Neural progenitor cell (in vitro differentiated cells): Measurements from ENCODE around the gene CD151. TPM values are rescaled to one million over a fixed set of nuclear protein-coding genes. Genes with fewer than 3 reads are reported as not detected.

Experiments used
- DNase-seq: peaks from one replicate; pipeline ENCODE4 v3.0.0-alpha.2; 2016; ENCODE audit warnings: low spot score
- H2AFZ ChIP-seq: fragments of 200-600 bp; sonication (generic); replicated peaks from 2 replicates; pipeline ENCODE4 v1.6.1; 2016; ENCODE audit warnings: antibody characterized with exemption
- H3F3A ChIP-seq: fragments of 200-600 bp; sonication (generic); 2 replicates; pipeline ENCODE4 v1.6.1; 2016; ENCODE audit warnings: antibody characterized with exemption, low read depth
- H3K27ac ChIP-seq: fragments of 200-600 bp; sonication (generic); 2 replicates; pipeline ENCODE4 v1.5.1; 2016; ENCODE audit warnings: mild to moderate bottlenecking
- H3K27me3 ChIP-seq: fragments of 200-600 bp; sonication (generic); 2 replicates; pipeline ENCODE4 v1.6.1; 2016; ENCODE audit warnings: mild to moderate bottlenecking, moderate library complexity
- H3K36me3 ChIP-seq: fragments of 200-600 bp; sonication (generic); 2 replicates; pipeline ENCODE4 v1.5.1; 2016
- H3K4me1 ChIP-seq: fragments of 200-600 bp; sonication (generic); 2 replicates; pipeline ENCODE4 v1.6.1; 2016; ENCODE audit warnings: mixed run types
- H3K4me2 ChIP-seq: fragments of 200-600 bp; sonication (generic); 2 replicates; pipeline ENCODE4 v1.6.1; 2016
- H3K4me3 ChIP-seq: fragments of 200-600 bp; sonication (generic); 2 replicates; pipeline ENCODE4 v1.5.1; 2016
- H3K79me2 ChIP-seq: fragments of 200-600 bp; sonication (generic); 2 replicates; pipeline ENCODE4 v1.6.1; 2016; ENCODE audit warnings: low read depth
- H3K9ac ChIP-seq: fragments of 200-600 bp; sonication (generic); 2 replicates; pipeline ENCODE4 v1.6.1; 2016
- H3K9me3 ChIP-seq: fragments of 200-600 bp; sonication (generic); 2 replicates; pipeline ENCODE4 v1.5.1; 2016; ENCODE audit warnings: low read depth
- H4K20me1 ChIP-seq: fragments of 200-600 bp; sonication (generic); 2 replicates; pipeline ENCODE4 v1.6.1; 2016; ENCODE audit warnings: low read depth
- H3K27ac Mint-ChIP-seq: 3 replicates; pipeline ENCODE4 v1.8.0; 2021; ENCODE audit warnings: mixed read lengths
- H3K27me3 Mint-ChIP-seq: 2 replicates; pipeline ENCODE4 v1.8.0; 2022; ENCODE audit warnings: low read depth, mild to moderate bottlenecking, inconsistent platforms, moderate library complexity, mixed read lengths; ENCODE audit not compliant: insufficient read depth
- H3K36me3 Mint-ChIP-seq: 3 replicates; pipeline ENCODE4 v1.8.0; 2021; ENCODE audit warnings: mixed read lengths
- H3K4me1 Mint-ChIP-seq: 3 replicates; pipeline ENCODE4 v1.8.0; 2021; ENCODE audit warnings: mixed read lengths
- H3K4me3 Mint-ChIP-seq: 3 replicates; pipeline ENCODE4 v1.8.0; 2021; ENCODE audit warnings: mild to moderate bottlenecking, moderate library complexity, mixed read lengths
- H3K9me3 Mint-ChIP-seq: 3 replicates; pipeline ENCODE4 v1.8.0; 2020; ENCODE audit warnings: mixed read lengths
- EZH2 ChIP-seq: fragments of 200-600 bp; sonication (generic); IDR thresholded peaks from 2 replicates; pipeline ENCODE4 v1.6.1; 2017; ENCODE audit warnings: antibody characterized with exemption, mild to moderate bottlenecking, moderate library complexity
- EZH2phosphoT487 ChIP-seq: fragments of 200-600 bp; sonication (generic); IDR thresholded peaks from 2 replicates; pipeline ENCODE4 v1.6.1; 2017; ENCODE audit warnings: antibody characterized with exemption
- total RNA-seq: library from RNA; depleted of rRNA; stranded (reverse); fragments of >200 nt; gene quantifications from 2 replicates; pipeline ENCODE4 v1.2.3, GENCODE V29; 2015; ENCODE audit warnings: low replicate concordance
- TF ChIP-seq, protein P1 (sequence below): fragments of 200-600 bp; sonication (generic); IDR thresholded peaks from 2 replicates; pipeline ENCODE4 v1.5.1; 2017; ENCODE audit warnings: antibody characterized with exemption, mild to moderate bottlenecking

The CD151 gene
- total RNA-seq, 1 donor from 2014 or later: 37.4 TPM

DNA sequence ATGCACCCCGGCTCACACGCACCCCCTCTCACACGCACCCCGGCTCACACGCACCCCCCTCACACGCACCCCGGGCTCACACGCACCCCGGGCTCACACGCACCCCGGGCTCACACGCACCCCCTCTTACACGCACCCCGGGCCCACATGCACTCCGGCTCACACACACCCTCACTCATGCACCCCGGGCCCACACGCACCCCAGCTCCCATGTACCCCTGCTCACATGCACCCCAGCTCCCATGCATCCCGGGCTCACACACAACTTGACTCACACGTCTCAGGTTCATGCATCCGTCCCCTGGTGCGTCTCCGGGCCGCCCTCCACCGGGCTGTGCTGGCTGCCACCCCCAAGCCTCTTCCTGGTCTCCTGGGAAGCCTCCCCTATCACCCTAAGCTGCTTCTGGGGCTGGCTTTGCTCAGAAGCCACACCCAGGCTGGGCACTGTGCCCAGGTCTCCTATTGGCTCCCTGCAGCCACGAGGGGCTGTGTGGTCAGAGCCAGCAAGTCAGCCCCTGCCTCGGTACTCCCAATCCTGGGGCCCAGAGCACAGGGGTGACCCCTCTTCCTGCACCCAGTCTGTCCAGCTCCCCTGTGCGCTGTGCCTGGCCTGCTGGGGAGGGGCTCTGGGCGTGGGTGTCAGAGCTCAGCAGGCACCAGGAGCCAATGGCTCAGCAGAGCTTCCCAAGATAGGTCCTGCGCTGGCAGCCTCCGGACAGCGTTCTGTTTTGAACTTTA lies 26.8 kb downstream of the CD151 start:
- Histone ChIP-seq H4K20me1 (peaks cover 44% of the 10 kb centered on the region), H3F3A (peaks cover 12% of the 10 kb centered on the region), H2AFZ (no peak overlapping the region), H3K27ac (no peak overlapping the region), H3K4me2 (no peak overlapping the region), H3K4me1 (peaks cover 28% of the 10 kb centered on the region), H3K4me3 (no peak overlapping the region), H3K27me3 (no peaks in the 10 kb centered on the region), H3K9ac (no peak overlapping the region), H3K79me2 (no peaks in the 10 kb centered on the region), H3K9me3 (no peaks in the 10 kb centered on the region), H3K36me3 (no peaks in the 10 kb centered on the region)
- no peak overlapping the region for H3K27ac Mint-ChIP-seq
- no peaks in the 10 kb centered on the region for H3K36me3 Mint-ChIP-seq
- TF ChIP-seq, protein P1, sequence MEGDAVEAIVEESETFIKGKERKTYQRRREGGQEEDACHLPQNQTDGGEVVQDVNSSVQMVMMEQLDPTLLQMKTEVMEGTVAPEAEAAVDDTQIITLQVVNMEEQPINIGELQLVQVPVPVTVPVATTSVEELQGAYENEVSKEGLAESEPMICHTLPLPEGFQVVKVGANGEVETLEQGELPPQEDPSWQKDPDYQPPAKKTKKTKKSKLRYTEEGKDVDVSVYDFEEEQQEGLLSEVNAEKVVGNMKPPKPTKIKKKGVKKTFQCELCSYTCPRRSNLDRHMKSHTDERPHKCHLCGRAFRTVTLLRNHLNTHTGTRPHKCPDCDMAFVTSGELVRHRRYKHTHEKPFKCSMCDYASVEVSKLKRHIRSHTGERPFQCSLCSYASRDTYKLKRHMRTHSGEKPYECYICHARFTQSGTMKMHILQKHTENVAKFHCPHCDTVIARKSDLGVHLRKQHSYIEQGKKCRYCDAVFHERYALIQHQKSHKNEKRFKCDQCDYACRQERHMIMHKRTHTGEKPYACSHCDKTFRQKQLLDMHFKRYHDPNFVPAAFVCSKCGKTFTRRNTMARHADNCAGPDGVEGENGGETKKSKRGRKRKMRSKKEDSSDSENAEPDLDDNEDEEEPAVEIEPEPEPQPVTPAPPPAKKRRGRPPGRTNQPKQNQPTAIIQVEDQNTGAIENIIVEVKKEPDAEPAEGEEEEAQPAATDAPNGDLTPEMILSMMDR: no peak
- TF ChIP-seq EZH2: no peak
- no peak for TF ChIP-seq EZH2phosphoT487
- no peaks in the 10 kb centered on the region for H3K9me3 Mint-ChIP-seq
- no peak for DNase-seq
- H3K4me3 Mint-ChIP-seq: no peak overlapping the region
- peaks cover 18% of the 10 kb centered on the region for H3K4me1 Mint-ChIP-seq
- H3K27me3 Mint-ChIP-seq: peaks cover 2% of the 10 kb centered on the region

DNA sequence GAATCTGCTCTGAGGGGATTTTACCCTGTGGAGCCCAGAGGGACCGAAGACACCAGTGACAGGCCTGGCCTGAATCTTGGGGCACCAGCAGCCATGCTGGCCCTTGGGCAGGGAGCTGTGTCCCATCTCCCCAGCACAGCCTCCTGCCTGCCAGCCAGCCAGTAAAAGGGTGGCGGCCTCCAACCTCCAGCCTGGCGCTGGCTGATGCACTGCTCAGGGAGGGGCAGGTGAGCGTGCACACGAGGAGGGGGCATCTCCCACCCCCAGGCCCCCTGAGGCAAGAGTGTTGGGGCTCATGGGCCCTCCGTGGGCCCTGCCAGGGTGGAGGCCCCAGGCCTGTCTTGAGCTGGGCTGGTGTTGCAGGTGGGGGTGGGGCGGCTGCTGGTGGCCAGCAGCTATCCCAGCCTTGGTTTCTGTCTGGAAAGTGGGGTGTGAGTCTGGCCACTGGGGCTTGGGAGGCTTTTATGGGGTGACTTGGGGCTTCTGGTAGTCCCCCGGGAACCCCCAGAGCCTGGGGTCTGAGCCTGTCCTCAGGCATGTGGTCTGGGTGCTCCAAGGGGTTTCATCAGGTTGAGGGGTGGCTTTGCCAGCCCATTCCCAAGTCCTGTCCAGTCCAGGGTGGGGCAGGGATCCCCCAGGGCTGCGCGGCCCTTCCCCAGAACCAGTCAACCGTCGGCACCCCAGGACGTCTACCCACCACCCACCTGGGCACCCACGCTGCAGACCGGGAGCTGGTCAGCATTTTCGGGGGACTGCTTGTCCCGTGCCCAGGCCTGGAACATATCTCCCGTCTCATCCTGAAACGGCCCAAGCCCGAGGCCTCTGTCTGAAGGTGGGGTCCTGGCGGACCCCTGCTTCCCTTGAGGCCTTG lies 27.7 kb downstream of the CD151 start:
- H3K36me3 ChIP-seq: no peaks in the 10 kb centered on the region
- H3K79me2 ChIP-seq: no peaks in the 10 kb centered on the region
- no peak overlapping the region for H2AFZ ChIP-seq
- H3K4me3 ChIP-seq: no peak overlapping the region
- H3K27ac ChIP-seq: no peak overlapping the region
- DNase-seq: no peak
- H3K27me3 ChIP-seq: no peaks in the 10 kb centered on the region
- H3K9me3 ChIP-seq: no peaks in the 10 kb centered on the region
- H3F3A ChIP-seq: peaks cover 4% of the 10 kb centered on the region
- TF ChIP-seq, protein P1: no peak
- TF ChIP-seq EZH2phosphoT487: no peak
- no peak for TF ChIP-seq EZH2
- Mint-ChIP-seq H3K4me1 (peaks cover 17% of the 10 kb centered on the region), H3K27me3 (peaks cover 2% of the 10 kb centered on the region), H3K27ac (no peak overlapping the region), H3K9me3 (no peaks in the 10 kb centered on the region), H3K4me3 (no peak overlapping the region), H3K36me3 (no peaks in the 10 kb centered on the region)
- H4K20me1 ChIP-seq: peaks cover 35% of the 10 kb centered on the region
- H3K4me1 ChIP-seq: peaks cover 19% of the 10 kb centered on the region
- no peak overlapping the region for H3K4me2 ChIP-seq
- H3K9ac ChIP-seq: no peak overlapping the region

DNA sequence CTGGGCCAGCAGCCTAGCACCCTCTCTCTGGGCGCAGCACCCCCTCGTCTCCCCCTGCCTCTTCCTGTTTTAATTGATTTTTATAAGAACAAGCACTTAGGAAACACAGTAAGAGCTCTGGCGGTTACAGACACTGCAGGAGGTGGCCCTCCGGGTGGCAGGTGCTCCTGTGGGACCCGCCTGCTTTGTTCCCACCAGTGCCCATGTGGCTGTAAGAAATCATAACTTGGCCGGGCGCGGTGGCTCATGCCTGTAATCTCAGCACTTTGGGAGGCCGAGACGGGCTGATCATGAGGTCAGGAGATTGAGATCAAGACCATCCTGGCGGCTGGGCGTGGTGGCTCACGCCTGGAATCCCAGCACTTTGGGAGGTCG lies 28.3 kb downstream of the CD151 start:
- Histone ChIP-seq H4K20me1 (peaks cover 29% of the 10 kb centered on the region), H2AFZ (no peak overlapping the region), H3K27ac (no peak overlapping the region), H3F3A (peaks cover 4% of the 10 kb centered on the region), H3K9ac (no peak overlapping the region), H3K4me3 (no peak overlapping the region), H3K36me3 (no peaks in the 10 kb centered on the region), H3K9me3 (no peaks in the 10 kb centered on the region), H3K4me2 (no peak overlapping the region), H3K4me1 (peaks cover 19% of the 10 kb centered on the region), H3K27me3 (no peaks in the 10 kb centered on the region), H3K79me2 (no peaks in the 10 kb centered on the region)
- DNase-seq: no peak
- H3K4me1 Mint-ChIP-seq: peaks cover 17% of the 10 kb centered on the region
- H3K9me3 Mint-ChIP-seq: no peaks in the 10 kb centered on the region
- H3K4me3 Mint-ChIP-seq: no peak overlapping the region
- TF ChIP-seq, protein P1: no peak
- TF ChIP-seq EZH2: no peak
- H3K27ac Mint-ChIP-seq: no peak overlapping the region
- peaks cover 2% of the 10 kb centered on the region for H3K27me3 Mint-ChIP-seq
- no peaks in the 10 kb centered on the region for H3K36me3 Mint-ChIP-seq
